Measurements from ENCODE around the gene ZNF45.
"Not testable (repeated sequence)": the region's sequence is repeated elsewhere in the genome, so short reads cannot be mapped to it uniquely, and the experiment has no call there.

Gene ZNF45

GRCh38 chr19:43905897-43906296 is 29.2 kb downstream of the ZNF45 start:
- H3K27me3 ChIP-seq (ENCODE audit: control insufficient read depth, insufficient read depth, low read length), result no peaks in the 10 kb centered on the region
- no peak overlapping the region for H3K4me3 ChIP-seq (ENCODE audit: low read length)
- H3K9ac ChIP-seq (ENCODE audit: low read length), result no peak overlapping the region
- peaks cover 3% of the 10 kb centered on the region for H3K4me1 ChIP-seq (ENCODE audit: control insufficient read depth, insufficient read depth, low read length)
- H3K27ac ChIP-seq (ENCODE audit: low read depth, low read length), result no peak overlapping the region
- H3K36me3 ChIP-seq (ENCODE audit: control insufficient read depth, insufficient read depth, low read length), result no peaks in the 10 kb centered on the region

- H3K36me3 ChIP-seq (ENCODE audit: control insufficient read depth, insufficient read depth, low read length), result peaks cover 2% of the 10 kb centered on the region
- peaks cover 3% of the 10 kb centered on the region for H3K4me1 ChIP-seq (ENCODE audit: control insufficient read depth, insufficient read depth, low read length)
- no peaks in the 10 kb centered on the region for H3K27me3 ChIP-seq (ENCODE audit: control insufficient read depth, insufficient read depth, low read length)
- H3K9ac ChIP-seq (ENCODE audit: low read length), result no peak overlapping the region
- no peak overlapping the region for H3K27ac ChIP-seq (ENCODE audit: low read depth, low read length)
- peak overlapping the region; percentile 92 for H3K4me3 ChIP-seq (ENCODE audit: low read length)
These were observed 32.7 kb downstream of the ZNF45 start for GRCh38 chr19:43902399-43902798.

GRCh38 chr19:43901395-43902390 is 33.4 kb downstream of the ZNF45 start:
- H3K27ac ChIP-seq (ENCODE audit: low read depth, low read length), result peak overlapping the region; percentile 27
- H3K36me3 ChIP-seq (ENCODE audit: control insufficient read depth, insufficient read depth, low read length), result peaks cover 3% of the 10 kb centered on the region
- peak overlapping the region; percentile 8 for H3K9ac ChIP-seq (ENCODE audit: low read length)
- H3K27me3 ChIP-seq (ENCODE audit: control insufficient read depth, insufficient read depth, low read length), result no peaks in the 10 kb centered on the region
- H3K4me1 ChIP-seq (ENCODE audit: control insufficient read depth, insufficient read depth, low read length), result peaks cover 3% of the 10 kb centered on the region
- H3K4me3 ChIP-seq (ENCODE audit: low read length), result peak overlapping the region; percentile 92

GRCh38 chr19:43895727-43896308 is 39.3 kb downstream of the ZNF45 start:
- no peaks in the 10 kb centered on the region for H3K4me1 ChIP-seq (ENCODE audit: control insufficient read depth, insufficient read depth, low read length)
- peaks cover 3% of the 10 kb centered on the region for H3K36me3 ChIP-seq (ENCODE audit: control insufficient read depth, insufficient read depth, low read length)
- H3K4me3 ChIP-seq (ENCODE audit: low read length), result no peak overlapping the region
- no peaks in the 10 kb centered on the region for H3K27me3 ChIP-seq (ENCODE audit: control insufficient read depth, insufficient read depth, low read length)
- H3K9ac ChIP-seq (ENCODE audit: low read length), result no peak overlapping the region
- no peak overlapping the region for H3K27ac ChIP-seq (ENCODE audit: low read depth, low read length)

GRCh38 chr19:43883864-43884263 is 51.2 kb downstream of the ZNF45 start, which contains the start of gene ZNF404:
Gene ZNF404 (minus strand): TSS chr19:43883964.
- Histone ChIP-seq H3K4me1 (ENCODE audit: control insufficient read depth, insufficient read depth, low read length) (no peaks in the 10 kb centered on the region), H3K4me3 (ENCODE audit: low read length) (no peak within 1 kb of the TSS), H3K9ac (ENCODE audit: low read length) (no peak within 1 kb of the TSS), H3K27me3 (ENCODE audit: control insufficient read depth, insufficient read depth, low read length) (no peaks in the 10 kb centered on the region), H3K27ac (ENCODE audit: low read depth, low read length) (no peak within 1 kb of the TSS), H3K36me3 (ENCODE audit: control insufficient read depth, insufficient read depth, low read length) (no peaks in the 10 kb centered on the region)

- no peaks in the 10 kb centered on the region for H3K4me1 ChIP-seq (ENCODE audit: control insufficient read depth, insufficient read depth, low read length)
- H3K9ac ChIP-seq (ENCODE audit: low read length), result no peak overlapping the region
- no peak overlapping the region for H3K4me3 ChIP-seq (ENCODE audit: low read length)
- no peaks in the 10 kb centered on the region for H3K36me3 ChIP-seq (ENCODE audit: control insufficient read depth, insufficient read depth, low read length)
- no peak overlapping the region for H3K27ac ChIP-seq (ENCODE audit: low read depth, low read length)
- H3K27me3 ChIP-seq (ENCODE audit: control insufficient read depth, insufficient read depth, low read length), result no peaks in the 10 kb centered on the region
These were observed 54.6 kb downstream of the ZNF45 start for GRCh38 chr19:43880483-43880882.

GRCh38 chr19:43872547-43873336 is 62.3 kb downstream of the ZNF45 start:
- Histone ChIP-seq H3K9ac (ENCODE audit: low read length) (no peak overlapping the region), H3K4me3 (ENCODE audit: low read length) (no peak overlapping the region), H3K27me3 (ENCODE audit: control insufficient read depth, insufficient read depth, low read length) (no peaks in the 10 kb centered on the region), H3K27ac (ENCODE audit: low read depth, low read length) (no peak overlapping the region), H3K4me1 (ENCODE audit: control insufficient read depth, insufficient read depth, low read length) (no peaks in the 10 kb centered on the region), H3K36me3 (ENCODE audit: control insufficient read depth, insufficient read depth, low read length) (peaks cover 3% of the 10 kb centered on the region)

GRCh38 chr19:43866923-43867322 is 68.2 kb downstream of the ZNF45 start:
- H3K27ac ChIP-seq (ENCODE audit: low read depth, low read length); H3K9ac ChIP-seq (ENCODE audit: low read length); H3K27me3 ChIP-seq (ENCODE audit: control insufficient read depth, insufficient read depth, low read length); H3K4me3 ChIP-seq (ENCODE audit: low read length); H3K36me3 ChIP-seq (ENCODE audit: control insufficient read depth, insufficient read depth, low read length); H3K4me1 ChIP-seq (ENCODE audit: control insufficient read depth, insufficient read depth, low read length): not testable (repeated sequence)
